HG02678 (cell line): ENCODE results near the gene PIK3CG.
"Not testable (repeated sequence)": the region's sequence is repeated elsewhere in the genome, so short reads cannot be mapped to it uniquely, and the experiment has no call there.

ENCODE experiments used
- ATAC-seq: cut with Tn5 transposase; IDR thresholded peaks from one replicate; pipeline ENCODE4 v1.9.1; 2021; ENCODE audit warnings: mild to moderate bottlenecking, moderate library complexity; ENCODE audit not compliant: unreplicated experiment

Gene PIK3CG

GRCh38 chr7:106936236-106936635, 71.2 kb downstream of the PIK3CG start:
- ATAC-seq, result no peak

DNA sequence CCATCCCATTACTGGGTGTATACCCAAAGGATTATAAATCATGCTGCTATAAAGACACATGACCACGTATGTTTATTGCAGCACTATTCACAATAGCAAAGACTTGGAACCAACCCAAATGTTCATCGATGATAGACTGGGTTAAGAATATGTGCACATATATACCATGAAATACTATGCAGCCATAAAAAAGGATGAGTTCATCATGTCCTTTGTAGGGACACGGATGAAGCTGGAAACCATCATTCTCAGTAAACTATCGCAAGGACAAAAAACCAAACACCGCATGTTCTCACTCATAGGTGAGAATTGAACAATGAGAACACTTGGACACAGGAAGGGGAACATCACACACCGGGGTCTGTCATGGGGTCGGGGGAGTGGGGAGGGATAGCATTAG, 73.0 kb downstream of the PIK3CG start:
- not testable (repeated sequence) for ATAC-seq

- no peak for ATAC-seq
These were observed 73.7 kb downstream of the PIK3CG start for GRCh38 chr7:106938803-106939202.

DNA sequence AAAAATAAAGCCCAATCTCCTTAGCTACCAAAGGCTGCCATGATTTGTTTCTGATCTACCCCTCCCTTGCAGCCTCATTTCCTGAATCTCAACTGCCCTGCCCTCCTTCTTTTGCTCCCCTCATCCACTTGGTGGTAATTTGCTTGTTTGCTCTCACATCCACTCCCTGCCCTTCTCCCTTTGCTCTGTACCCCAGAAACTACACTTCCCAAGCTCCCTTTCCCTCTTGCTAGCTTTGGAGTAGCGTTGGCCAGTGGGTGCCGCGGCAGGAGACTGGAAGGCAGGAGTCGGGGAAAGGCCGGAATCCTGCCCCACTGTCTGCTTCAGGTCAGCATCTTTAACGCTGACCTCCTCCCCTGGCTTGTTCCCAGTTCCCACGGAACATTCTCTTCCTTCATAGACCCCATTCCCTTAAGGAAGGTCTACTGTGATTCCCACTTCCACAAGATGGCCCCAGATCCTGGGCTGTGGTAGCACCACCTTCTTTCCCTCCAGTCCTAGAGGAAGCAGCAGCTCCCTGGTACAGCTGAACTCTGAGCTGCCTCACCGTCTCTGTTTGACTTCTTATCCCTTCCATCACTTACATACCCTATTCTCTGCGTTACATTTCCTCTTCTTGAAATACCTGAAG, 79.1 kb downstream of the PIK3CG start:
- no peak for ATAC-seq

- ATAC-seq, result peak; percentile 57
These were observed 82.2 kb downstream of the PIK3CG start for GRCh38 chr7:106947244-106947728.

DNA sequence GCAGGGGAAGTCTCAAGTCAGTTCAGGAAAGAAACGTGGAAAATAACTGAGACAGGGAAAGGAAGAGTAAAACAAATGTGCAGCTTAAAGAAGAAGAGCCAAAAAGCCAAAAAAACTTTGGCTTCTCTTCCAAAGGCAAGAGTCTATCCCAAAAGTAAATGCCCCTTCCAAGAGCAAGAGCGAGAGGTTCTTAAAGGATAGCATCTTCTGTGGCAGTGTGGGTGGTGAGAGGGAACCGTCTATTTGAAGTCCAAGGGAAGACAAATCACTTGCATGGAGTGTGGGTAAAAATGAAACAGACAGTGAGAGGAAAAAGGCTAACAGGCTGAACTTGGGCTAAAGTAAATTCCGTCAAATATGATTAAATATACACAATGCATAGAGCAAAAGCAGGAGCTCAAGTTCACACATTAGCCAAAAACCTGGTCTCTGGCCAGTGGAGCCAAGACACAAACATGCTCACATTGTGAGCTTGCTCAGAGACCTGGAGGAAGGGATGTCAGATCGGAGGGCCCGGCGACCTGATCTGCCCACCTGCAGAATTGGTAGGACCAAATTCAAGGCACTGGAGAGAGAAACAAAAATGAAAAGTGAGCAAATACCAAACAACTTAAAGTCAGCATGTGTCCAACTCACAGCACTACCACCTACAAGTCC, 87.0 kb downstream of the PIK3CG start:
- no peak for ATAC-seq

- no peak for ATAC-seq
These were observed 87.7 kb downstream of the PIK3CG start for GRCh38 chr7:106952658-106953231.

DNA sequence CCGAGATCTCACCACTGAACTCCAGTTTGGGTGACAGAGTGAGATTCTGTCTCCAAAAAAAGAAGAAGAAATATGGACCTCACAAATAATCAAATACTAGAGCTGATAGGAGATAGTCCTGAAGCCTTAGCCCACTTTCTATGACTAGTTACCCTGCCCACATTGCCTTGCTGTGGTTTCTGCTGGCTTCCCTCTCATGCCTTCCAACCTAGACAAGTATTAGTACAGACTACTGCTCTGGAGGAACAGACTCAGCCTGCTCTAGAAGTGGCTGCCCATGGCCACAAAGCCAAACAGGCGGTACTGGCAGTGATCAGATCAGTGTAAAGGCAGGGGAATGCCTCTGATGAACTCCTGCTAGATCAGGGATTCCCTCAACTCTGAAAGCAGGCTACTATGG, 89.8 kb downstream of the PIK3CG start:
- ATAC-seq, result no peak

GRCh38 chr7:106955857-106956256, 90.8 kb downstream of the PIK3CG start:
- not testable (repeated sequence) for ATAC-seq
